GM19438 (cell line): Measurements from ENCODE around the gene ACHE.
"Not testable (repeated sequence)": the region's sequence is repeated elsewhere in the genome, so short reads cannot be mapped to it uniquely, and the experiment has no call there.

ENCODE experiments used
- ATAC-seq: cut with Tn5 transposase; IDR thresholded peaks from one replicate; pipeline ENCODE4 v1.9.1; 2021; ENCODE audit warnings: low read depth; ENCODE audit not compliant: unreplicated experiment

The ACHE gene

GRCh38 chr7:100895701-100895955, at the start of gene ACHE:
ACHE (minus strand) TSS chr7:100895888; CDS start chr7:100894232, 1,656 bp downstream.
- no peak for ATAC-seq

- ATAC-seq: no peak
These were observed 48.5 kb upstream of the ACHE start for GRCh38 chr7:100944138-100944537.

- no peak for ATAC-seq
These were observed 48.0 kb upstream of the ACHE start for GRCh38 chr7:100943693-100944092.

GRCh38 chr7:100942045-100942774, 46.5 kb upstream of the ACHE start:
- ATAC-seq: no peak

GRCh38 chr7:100936167-100936566, 40.5 kb upstream of the ACHE start:
- ATAC-seq: not testable (repeated sequence)

- ATAC-seq: not testable (repeated sequence)
These were observed 39.7 kb upstream of the ACHE start for GRCh38 chr7:100935381-100935780.

- no peak for ATAC-seq
These were observed 38.0 kb upstream of the ACHE start for GRCh38 chr7:100933734-100934133.

GRCh38 chr7:100929808-100930174, 34.1 kb upstream of the ACHE start:
- no peak for ATAC-seq

GRCh38 chr7:100923616-100924015, 27.9 kb upstream of the ACHE start:
- ATAC-seq: not testable (repeated sequence)

GRCh38 chr7:100921039-100921438, 25.4 kb upstream of the ACHE start:
- no peak for ATAC-seq

- not testable (repeated sequence) for ATAC-seq
These were observed 24.2 kb upstream of the ACHE start for GRCh38 chr7:100919779-100920437.

- ATAC-seq: not testable (repeated sequence)
These were observed 23.6 kb upstream of the ACHE start for GRCh38 chr7:100919335-100919734.

- no peak for ATAC-seq
These were observed 19.3 kb upstream of the ACHE start for GRCh38 chr7:100914879-100915447.

- no peak for ATAC-seq
These were observed 18.7 kb upstream of the ACHE start for GRCh38 chr7:100914208-100914878.

- ATAC-seq: no peak
These were observed 15.8 kb upstream of the ACHE start for GRCh38 chr7:100911484-100911883.

- not testable (repeated sequence) for ATAC-seq
These were observed 14.8 kb upstream of the ACHE start for GRCh38 chr7:100910443-100910842.

GRCh38 chr7:100908512-100908911, 12.8 kb upstream of the ACHE start:
- ATAC-seq: no peak

GRCh38 chr7:100902638-100903037, 7.0 kb upstream of the ACHE start:
- ATAC-seq: no peak

GRCh38 chr7:100901921-100902332, 6.2 kb upstream of the ACHE start:
- no peak for ATAC-seq

- ATAC-seq: no peak
These were observed 5.3 kb upstream of the ACHE start for GRCh38 chr7:100900978-100901377.

- no peak for ATAC-seq
These were observed 3.7 kb upstream of the ACHE start for GRCh38 chr7:100899432-100899831.
